Erythroblast (primary cell): Measurements from ENCODE around the gene C16orf54.
"Not testable (repeated sequence)": the region's sequence is repeated elsewhere in the genome, so short reads cannot be mapped to it uniquely, and the experiment has no call there.

Experiments
- DNase-seq, 2 experiments: peaks; one replicate each; lab custom pipeline; 2025; lab: John Stamatoyannopoulos, UW
- GATA1 ChIP-seq: IDR thresholded peaks from 2 replicates; pipeline ENCODE4 v1.6.1; 2011; ENCODE audit warnings: low read depth, mild to moderate bottlenecking, control low read depth, low read length, moderate library complexity
- POLR2A ChIP-seq: IDR thresholded peaks from 2 replicates; pipeline ENCODE4 v1.6.1; 2011; ENCODE audit warnings: mild to moderate bottlenecking, low read length

The C16orf54 gene

GRCh38 chr16:29756654-29757053 lies 10.9 kb upstream of the C16orf54 start:
- no peak for DNase-seq
- TF ChIP-seq POLR2A (no peak), GATA1 (no peak)

DNA sequence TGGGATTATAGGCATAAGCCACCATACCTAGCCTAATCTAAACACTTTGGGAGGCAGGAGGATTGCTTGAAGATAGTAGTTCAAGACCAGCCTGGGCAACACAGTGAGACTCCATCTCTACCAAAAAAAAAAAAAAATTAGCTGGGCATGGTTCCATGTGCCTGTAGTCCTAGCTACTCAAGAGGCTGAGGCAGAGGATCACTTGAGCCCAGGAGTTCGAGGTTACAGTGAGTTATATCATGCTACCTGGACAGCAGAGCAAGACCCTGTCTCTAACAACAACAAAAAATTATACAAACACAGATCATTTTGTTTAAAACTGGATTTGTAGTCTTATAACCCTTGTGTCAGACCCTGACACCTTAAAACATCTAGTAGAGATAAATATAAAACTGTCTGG lies 7.7 kb upstream of the C16orf54 start:
- TF ChIP-seq GATA1 (no peak), POLR2A (no peak)
- DNase-seq: no peak

GRCh38 chr16:29748760-29749149 lies 3.0 kb upstream of the C16orf54 start:
- not testable (repeated sequence) for DNase-seq

- TF ChIP-seq POLR2A (no peak), GATA1 (no peak)
- no peak for DNase-seq
These were observed 2.4 kb upstream of the C16orf54 start for GRCh38 chr16:29747947-29748759.

DNA sequence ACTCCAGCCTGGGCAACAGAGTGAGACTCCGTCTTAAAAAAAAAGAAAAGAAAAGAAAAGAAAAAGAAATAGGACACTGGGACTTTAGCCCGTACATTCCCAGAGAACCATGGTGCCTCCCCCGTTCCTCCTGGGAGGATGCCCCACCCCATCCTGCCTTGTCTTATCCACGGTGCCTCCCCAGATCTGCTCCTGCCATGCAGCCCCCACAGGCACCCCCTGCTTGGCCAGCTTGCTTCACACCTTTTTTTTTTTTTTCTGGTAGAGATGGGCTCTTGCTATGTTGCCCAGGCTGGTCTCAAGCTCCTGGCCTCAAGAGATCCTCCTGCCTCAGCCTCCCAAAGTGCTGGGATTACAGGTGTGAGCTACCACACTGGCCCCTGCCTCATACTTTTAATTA lies 728 bp upstream of the C16orf54 start:
- DNase-seq: not testable (repeated sequence)

DNA sequence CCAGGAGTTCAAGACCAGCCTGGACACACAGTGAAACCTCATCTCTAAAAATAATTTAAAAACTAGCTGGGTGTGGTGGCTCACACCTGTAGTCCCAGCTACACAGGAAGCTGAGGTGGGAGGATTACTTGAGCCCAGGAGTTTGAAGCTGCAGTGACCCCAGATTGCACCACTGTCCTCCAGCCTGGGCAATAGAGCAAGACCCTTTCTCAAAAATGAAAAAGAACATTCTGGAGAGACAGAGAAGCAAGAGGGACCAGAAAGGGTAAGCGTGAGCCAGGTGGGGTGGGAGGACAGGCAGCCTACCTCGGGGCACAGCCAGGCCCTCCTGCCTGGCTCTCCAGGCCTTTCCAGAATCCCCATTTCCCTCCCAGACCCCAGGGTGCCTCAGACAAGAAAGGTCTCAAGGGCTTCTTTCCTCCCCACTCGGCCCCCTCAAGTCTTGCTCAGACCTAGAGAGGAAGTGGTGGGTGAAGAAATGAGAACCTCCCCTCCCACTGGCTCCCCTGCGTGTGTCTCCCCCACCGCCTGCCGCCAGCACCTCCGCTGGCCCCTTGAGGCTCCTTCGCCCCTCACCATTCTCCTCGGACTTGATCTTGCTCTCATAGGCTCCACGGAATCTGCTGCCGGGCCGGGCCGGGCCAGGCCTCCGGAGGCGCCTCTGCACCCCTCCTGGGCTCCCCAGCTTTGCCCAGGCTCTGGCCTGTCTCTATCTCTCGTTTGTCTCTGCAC lies 503 bp downstream of the C16orf54 start:
- no peak for TF ChIP-seq POLR2A
- TF ChIP-seq GATA1: no peak
- no peak for DNase-seq

DNA sequence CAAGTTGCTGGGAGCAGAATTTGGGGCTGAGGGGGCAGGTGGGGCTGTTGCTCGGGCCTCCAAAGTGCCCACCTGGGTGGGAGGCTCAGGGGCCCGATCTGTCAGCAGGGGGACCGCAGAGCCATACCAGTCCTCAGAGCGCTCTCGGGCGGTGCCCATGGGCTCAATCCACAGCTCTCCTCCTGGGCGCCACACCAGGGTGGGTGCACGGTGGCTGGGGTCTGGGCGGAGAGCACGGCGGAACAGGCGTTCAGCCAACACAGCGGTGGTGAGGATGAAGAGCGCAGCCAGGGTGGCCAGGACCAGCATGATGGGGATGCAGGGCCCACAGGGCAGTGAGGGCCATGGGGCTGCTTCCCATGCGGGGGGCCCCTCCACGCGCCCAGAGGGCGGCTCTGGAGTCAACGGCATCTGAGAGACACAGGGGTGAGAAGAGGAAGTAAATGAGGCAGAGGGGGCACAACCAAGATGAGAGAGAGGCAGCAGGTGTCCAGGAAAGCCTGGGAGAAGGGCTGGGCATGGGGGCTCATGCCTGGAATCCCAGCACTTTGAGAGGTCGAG lies 1.2 kb downstream of the C16orf54 start:
- no peak for TF ChIP-seq GATA1
- TF ChIP-seq POLR2A: no peak
- DNase-seq: no peak

DNA sequence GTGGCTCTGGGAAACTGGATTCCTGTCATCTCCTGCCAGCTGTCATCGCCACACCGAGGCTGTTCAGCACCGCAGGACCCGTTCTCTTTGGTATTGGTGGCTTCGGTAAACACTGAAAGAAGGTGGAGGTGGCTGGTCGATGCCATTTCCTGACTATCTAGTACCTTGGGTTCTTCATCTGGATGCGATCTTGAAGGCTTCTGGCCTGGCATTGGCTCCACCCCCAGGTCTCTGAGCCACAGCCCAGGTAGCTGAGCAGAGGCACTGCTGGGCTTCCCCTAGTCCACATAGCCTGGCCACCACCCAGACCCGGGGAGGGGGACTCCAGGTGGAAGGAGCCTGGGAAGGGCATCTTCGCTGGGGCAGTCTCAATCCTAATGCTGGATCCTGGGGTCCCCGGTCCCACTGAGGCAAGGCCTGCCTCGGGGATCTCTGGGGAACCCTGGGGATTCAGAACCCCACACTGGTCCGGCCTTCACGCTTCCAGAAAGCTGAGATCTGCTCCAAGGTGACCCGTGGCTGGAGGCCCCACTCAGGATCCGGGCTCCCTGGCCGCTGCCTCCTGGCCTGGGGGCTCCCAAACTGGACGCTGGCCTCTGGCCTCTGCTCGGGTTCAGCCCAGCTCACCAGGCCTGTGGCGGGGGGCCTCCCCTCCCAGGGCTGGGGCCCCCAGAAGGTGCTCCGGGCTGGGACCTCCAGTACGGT lies 1.8 kb downstream of the C16orf54 start:
- DNase-seq: no peak
- TF ChIP-seq GATA1 (no peak), POLR2A (no peak)

DNA sequence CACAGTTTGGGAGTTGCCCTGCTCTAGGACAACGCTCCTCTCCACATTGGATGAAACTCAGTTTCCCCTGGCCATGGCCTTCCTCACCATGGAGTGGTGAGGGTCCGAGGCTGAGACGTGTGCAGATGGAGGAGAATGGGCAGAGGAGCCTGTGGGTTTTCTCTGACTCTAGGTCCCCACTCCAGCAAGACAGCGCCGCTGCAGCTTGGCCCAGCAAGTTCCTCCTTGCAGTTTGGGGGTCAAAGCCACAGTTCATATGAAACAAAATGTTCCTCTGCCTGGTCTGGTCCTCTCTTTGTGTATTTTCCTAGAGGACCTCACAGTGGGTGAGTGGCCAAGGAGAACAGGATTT lies 2.3 kb downstream of the C16orf54 start:
- no peak for DNase-seq
- TF ChIP-seq GATA1 (no peak), POLR2A (no peak)

DNA sequence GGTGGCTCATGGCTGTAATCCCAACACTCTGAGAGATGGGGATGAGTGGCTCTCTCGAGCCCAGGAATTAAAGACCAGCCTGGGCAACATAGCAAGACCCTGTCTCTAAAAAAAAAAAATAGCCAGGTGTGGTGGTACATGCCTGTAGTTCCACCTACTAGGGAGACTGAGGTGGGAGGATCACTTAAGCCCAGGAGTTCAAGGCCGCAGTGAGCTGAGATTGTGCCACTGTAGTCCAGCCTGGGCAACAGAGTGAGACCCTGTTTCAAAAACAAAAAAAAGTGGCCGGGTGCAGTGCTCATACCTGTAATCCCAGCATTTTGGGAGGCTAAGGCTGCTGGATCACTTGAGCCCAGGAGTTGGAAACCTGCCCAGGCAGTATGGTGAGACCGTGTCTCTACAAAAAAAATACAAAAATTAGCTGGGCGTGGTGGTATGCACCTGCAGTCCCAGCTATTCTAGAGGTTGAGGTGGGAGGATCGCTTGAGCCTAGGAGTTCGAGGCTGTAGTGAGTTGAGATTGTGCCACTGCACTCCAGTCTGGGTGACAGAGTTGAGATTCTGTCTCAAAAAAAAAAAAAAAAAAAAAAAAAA lies 3.0 kb downstream of the C16orf54 start:
- TF ChIP-seq GATA1 (no peak), POLR2A (no peak)
- DNase-seq: no peak

DNA sequence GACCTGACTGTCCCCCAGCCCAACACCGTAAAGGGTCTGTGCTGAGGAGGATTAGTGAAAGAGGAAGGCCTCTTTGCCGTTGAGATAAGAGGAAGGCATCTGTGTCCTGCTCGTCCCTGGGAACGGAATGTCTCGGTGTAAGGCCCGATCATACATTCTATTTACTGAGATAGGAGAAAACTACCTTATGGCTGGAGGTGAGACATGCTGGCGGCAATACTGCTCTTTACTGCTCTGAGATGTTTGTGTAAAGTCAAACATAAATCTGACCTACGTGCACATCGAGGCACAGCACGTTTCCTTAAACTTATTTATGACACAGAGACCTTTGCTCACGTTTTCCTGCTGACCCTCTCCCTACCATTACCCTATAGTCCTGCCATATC lies 5.2 kb downstream of the C16orf54 start:
- not testable (repeated sequence) for DNase-seq

DNA sequence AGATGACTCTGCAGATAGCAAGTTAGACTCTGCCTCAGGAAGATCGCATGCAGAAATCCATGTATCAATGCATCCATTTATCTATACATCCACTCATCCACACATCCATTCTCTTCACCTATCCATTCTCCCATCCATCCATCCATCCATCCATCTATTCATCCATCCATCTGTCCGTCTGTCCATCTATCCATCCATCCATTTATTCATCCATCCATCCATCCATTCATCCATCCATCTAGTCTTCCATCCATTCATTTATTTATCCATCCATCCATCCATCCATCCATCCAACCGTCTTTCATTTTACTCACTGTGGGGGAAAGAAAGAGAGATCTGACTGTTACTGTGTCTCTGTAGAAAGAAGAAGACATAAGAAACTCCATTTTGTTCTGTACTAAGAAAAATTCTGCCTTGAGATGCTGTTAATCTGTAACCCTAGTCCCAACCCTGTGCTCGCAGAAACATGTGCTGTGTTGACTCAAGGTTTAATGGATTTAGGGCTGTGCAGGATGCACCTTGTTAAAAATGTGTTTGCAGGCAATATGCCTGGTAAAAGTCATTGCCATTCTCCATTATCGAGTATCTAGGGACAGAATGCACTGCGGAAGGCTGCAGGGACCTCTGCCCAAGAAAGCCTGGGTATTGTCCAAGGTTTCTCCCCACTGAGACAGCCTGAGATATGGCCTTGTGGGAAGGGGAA lies 5.7 kb downstream of the C16orf54 start:
- DNase-seq: not testable (repeated sequence)

GRCh38 chr16:29738514-29738913 lies 7.3 kb downstream of the C16orf54 start:
- no peak for TF ChIP-seq POLR2A
- TF ChIP-seq GATA1: no peak
- no peak for DNase-seq
